Ishikawa (cell line): ENCODE data around the gene ACTR3C.

ENCODE experiments used
- CEBPB ChIP-seq: IDR thresholded peaks from 2 replicates; pipeline ENCODE4 v1.6.1; 2012
- CREB1 ChIP-seq: IDR thresholded peaks from 2 replicates; pipeline ENCODE4 v1.6.1; 2012; ENCODE audit warnings: low read depth
- EGR1 ChIP-seq: IDR thresholded peaks from 2 replicates; pipeline ENCODE4 v1.6.1; 2012
- EP300 ChIP-seq: IDR thresholded peaks from 2 replicates; pipeline ENCODE4 v1.6.1; 2012; ENCODE audit warnings: borderline replicate concordance
- FOXM1 ChIP-seq: IDR thresholded peaks from 2 replicates; pipeline ENCODE4 v1.6.1; 2012; ENCODE audit warnings: low read depth, borderline replicate concordance
- MAX ChIP-seq: IDR thresholded peaks from 2 replicates; pipeline ENCODE4 v1.6.1; 2012
- NFIC ChIP-seq: IDR thresholded peaks from 2 replicates; pipeline ENCODE4 v1.6.1; 2012
- RAD21 ChIP-seq: IDR thresholded peaks from 2 replicates; pipeline ENCODE4 v1.6.1; 2012; ENCODE audit warnings: low read depth
- REST ChIP-seq: IDR thresholded peaks from 2 replicates; pipeline ENCODE4 v1.6.1; 2012; ENCODE audit warnings: low read depth, mild to moderate bottlenecking
- TAF1 ChIP-seq: IDR thresholded peaks from 2 replicates; pipeline ENCODE4 v1.6.1; 2012; ENCODE audit warnings: low read depth, mild to moderate bottlenecking
- TCF12 ChIP-seq: IDR thresholded peaks from 2 replicates; pipeline ENCODE4 v1.6.1; 2012; ENCODE audit warnings: low read depth
- TEAD4 ChIP-seq: IDR thresholded peaks from 2 replicates; pipeline ENCODE4 v1.6.1; 2012
- USF1 ChIP-seq: IDR thresholded peaks from 2 replicates; pipeline ENCODE4 v1.6.1; 2012
- YY1 ChIP-seq: IDR thresholded peaks from 2 replicates; pipeline ENCODE4 v1.6.1; 2012; ENCODE audit warnings: low read depth
- ZBTB7A ChIP-seq: IDR thresholded peaks from 2 replicates; pipeline ENCODE4 v1.6.1; 2012; ENCODE audit warnings: low read depth

Gene ACTR3C

GRCh38 chr7:150343225-150343624 is 19.9 kb upstream of the ACTR3C start:
- TF ChIP-seq CEBPB, result no peak
- TF ChIP-seq REST, result no peak
- TF ChIP-seq USF1, result no peak
- TF ChIP-seq EP300, result no peak
- no peak for TF ChIP-seq TCF12
- TF ChIP-seq MAX, result no peak
- no peak for TF ChIP-seq CREB1
- no peak for TF ChIP-seq FOXM1
- TF ChIP-seq NFIC, result no peak
- no peak for TF ChIP-seq ZBTB7A
- no peak for TF ChIP-seq YY1
- no peak for TF ChIP-seq TAF1

- TF ChIP-seq FOXM1, result no peak
- no peak for TF ChIP-seq RAD21
- no peak for TF ChIP-seq EGR1
- no peak for TF ChIP-seq NFIC
- no peak for TF ChIP-seq TEAD4
These were observed 18.7 kb upstream of the ACTR3C start for GRCh38 chr7:150342121-150342408.

- TF ChIP-seq RAD21 (no peak), CREB1 (no peak), EP300 (no peak)
These were observed 18.1 kb upstream of the ACTR3C start, which contains the start of gene RARRES2 for GRCh38 chr7:150341263-150342120. TSS of gene RARRES2 (minus strand) at chr7:150341629. CDS start at chr7:150340609, 1,020 bp downstream.

- TF ChIP-seq REST, result no peak
- TF ChIP-seq MAX, result no peak
- no peak for TF ChIP-seq USF1
- no peak for TF ChIP-seq TEAD4
- TF ChIP-seq YY1, result no peak
- TF ChIP-seq EGR1, result no peak
- TF ChIP-seq EP300, result no peak
- no peak for TF ChIP-seq TCF12
- TF ChIP-seq TAF1, result no peak
- no peak for TF ChIP-seq CREB1
- no peak for TF ChIP-seq ZBTB7A
- no peak for TF ChIP-seq FOXM1
- TF ChIP-seq RAD21, result no peak
- no peak for TF ChIP-seq CEBPB
- TF ChIP-seq NFIC, result no peak
These were observed 17.5 kb upstream of the ACTR3C start for GRCh38 chr7:150340875-150341262.

GRCh38 chr7:150340024-150340749 is 16.8 kb upstream of the ACTR3C start:
- TF ChIP-seq USF1, result no peak
- TF ChIP-seq RAD21, result no peak
- peak; percentile 42; the same call in 1 of the 2 replicates for TF ChIP-seq MAX
- TF ChIP-seq REST, result peak; percentile 65
- TF ChIP-seq TAF1, result no peak
- TF ChIP-seq EP300, result no peak
- peak; percentile 65 for TF ChIP-seq EGR1
- TF ChIP-seq FOXM1, result no peak
- peak; percentile 62 for TF ChIP-seq NFIC
- no peak for TF ChIP-seq TCF12
- TF ChIP-seq CEBPB, result no peak
- no peak for TF ChIP-seq ZBTB7A
- no peak for TF ChIP-seq CREB1
- TF ChIP-seq YY1, result no peak
- TF ChIP-seq TEAD4, result peak; percentile 75
